ENCODE data around the gene TMA7B.
A peak's percentile ranks its signal among the peaks of the same experiment; 100 is the strongest.

TMA7B gene

DNA sequence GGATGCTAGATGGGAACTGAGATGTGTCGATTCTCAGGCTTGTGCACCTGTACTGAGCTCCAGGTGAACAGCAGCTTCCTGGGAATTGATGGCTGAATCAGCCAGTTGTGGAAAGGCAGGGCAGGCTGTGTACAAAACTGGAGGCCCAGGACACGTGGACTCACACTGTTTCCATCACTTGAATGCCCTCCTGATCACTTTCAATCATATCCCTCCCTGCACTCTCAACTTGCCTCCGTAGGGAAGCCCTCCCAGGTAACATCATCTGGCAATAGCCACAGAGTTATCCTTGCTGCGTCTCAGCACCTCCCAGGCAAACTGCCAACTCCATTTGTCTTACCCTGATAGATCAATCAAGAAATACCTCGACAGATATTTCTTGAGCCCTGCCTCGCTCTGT, 44.6 kb downstream of the TMA7B start:
- no peak overlapping the region for H3K27ac ChIP-seq (replicated peaks)
- H3K4me3 ChIP-seq (replicated peaks; ENCODE audit: insufficient read depth, low read length): no peak overlapping the region
- no peaks in the 10 kb centered on the region for H3K27me3 ChIP-seq (ENCODE audit: insufficient read depth, poor library complexity, severe bottlenecking)
- DNase-seq (ENCODE audit: low read depth in 1 of 2, low spot score in 1 of 2): no peak
- TF ChIP-seq SPI1 (IDR thresholded peaks at IDR 0.05; ENCODE audit: borderline replicate concordance, low read depth) (no peak), GABPA (IDR thresholded peaks at IDR 0.05; ENCODE audit: low read depth) (no peak)
- TF ChIP-seq, protein P1, sequence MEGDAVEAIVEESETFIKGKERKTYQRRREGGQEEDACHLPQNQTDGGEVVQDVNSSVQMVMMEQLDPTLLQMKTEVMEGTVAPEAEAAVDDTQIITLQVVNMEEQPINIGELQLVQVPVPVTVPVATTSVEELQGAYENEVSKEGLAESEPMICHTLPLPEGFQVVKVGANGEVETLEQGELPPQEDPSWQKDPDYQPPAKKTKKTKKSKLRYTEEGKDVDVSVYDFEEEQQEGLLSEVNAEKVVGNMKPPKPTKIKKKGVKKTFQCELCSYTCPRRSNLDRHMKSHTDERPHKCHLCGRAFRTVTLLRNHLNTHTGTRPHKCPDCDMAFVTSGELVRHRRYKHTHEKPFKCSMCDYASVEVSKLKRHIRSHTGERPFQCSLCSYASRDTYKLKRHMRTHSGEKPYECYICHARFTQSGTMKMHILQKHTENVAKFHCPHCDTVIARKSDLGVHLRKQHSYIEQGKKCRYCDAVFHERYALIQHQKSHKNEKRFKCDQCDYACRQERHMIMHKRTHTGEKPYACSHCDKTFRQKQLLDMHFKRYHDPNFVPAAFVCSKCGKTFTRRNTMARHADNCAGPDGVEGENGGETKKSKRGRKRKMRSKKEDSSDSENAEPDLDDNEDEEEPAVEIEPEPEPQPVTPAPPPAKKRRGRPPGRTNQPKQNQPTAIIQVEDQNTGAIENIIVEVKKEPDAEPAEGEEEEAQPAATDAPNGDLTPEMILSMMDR (IDR thresholded peaks at IDR 0.05; ENCODE audit: insufficient read depth, low read length): no peak

DNA sequence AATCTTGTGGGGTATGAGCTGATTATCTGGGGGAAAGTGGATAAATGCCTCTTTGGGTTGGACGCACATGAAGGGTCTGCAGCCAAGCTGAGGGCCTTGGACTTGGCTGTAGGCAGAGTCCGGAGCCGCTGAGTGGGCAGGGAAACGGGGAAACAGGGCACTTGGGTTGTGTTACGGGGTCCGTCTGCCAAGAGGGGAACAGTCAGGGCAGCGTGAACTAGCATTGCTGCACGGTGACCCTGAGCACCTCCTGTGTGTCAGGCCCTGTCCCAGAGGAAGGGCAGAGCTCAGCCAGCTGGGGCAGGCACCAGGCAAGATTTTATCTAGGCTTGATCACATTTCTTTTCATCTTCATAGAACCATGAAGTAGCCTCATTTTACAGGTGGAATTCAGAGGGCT, 46.4 kb downstream of the TMA7B start:
- no peak overlapping the region for H3K4me3 ChIP-seq (replicated peaks; ENCODE audit: insufficient read depth, low read length)
- DNase-seq (ENCODE audit: low read depth in 1 of 2, low spot score in 1 of 2): no peak
- H3K27me3 ChIP-seq (ENCODE audit: insufficient read depth, poor library complexity, severe bottlenecking): no peaks in the 10 kb centered on the region
- H3K27ac ChIP-seq (replicated peaks): no peak overlapping the region
- TF ChIP-seq SPI1 (IDR thresholded peaks at IDR 0.05; ENCODE audit: borderline replicate concordance, low read depth) (no peak), POLR2AphosphoS5 (IDR thresholded peaks at IDR 0.05; ENCODE audit: low read depth) (no peak), GABPA (IDR thresholded peaks at IDR 0.05; ENCODE audit: low read depth) (no peak)
- TF ChIP-seq, protein P1 (IDR thresholded peaks at IDR 0.05; ENCODE audit: insufficient read depth, low read length): no peak
- TF ChIP-seq, protein P2, sequence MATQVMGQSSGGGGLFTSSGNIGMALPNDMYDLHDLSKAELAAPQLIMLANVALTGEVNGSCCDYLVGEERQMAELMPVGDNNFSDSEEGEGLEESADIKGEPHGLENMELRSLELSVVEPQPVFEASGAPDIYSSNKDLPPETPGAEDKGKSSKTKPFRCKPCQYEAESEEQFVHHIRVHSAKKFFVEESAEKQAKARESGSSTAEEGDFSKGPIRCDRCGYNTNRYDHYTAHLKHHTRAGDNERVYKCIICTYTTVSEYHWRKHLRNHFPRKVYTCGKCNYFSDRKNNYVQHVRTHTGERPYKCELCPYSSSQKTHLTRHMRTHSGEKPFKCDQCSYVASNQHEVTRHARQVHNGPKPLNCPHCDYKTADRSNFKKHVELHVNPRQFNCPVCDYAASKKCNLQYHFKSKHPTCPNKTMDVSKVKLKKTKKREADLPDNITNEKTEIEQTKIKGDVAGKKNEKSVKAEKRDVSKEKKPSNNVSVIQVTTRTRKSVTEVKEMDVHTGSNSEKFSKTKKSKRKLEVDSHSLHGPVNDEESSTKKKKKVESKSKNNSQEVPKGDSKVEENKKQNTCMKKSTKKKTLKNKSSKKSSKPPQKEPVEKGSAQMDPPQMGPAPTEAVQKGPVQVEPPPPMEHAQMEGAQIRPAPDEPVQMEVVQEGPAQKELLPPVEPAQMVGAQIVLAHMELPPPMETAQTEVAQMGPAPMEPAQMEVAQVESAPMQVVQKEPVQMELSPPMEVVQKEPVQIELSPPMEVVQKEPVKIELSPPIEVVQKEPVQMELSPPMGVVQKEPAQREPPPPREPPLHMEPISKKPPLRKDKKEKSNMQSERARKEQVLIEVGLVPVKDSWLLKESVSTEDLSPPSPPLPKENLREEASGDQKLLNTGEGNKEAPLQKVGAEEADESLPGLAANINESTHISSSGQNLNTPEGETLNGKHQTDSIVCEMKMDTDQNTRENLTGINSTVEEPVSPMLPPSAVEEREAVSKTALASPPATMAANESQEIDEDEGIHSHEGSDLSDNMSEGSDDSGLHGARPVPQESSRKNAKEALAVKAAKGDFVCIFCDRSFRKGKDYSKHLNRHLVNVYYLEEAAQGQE (IDR thresholded peaks at IDR 0.05; ENCODE audit: insufficient replicate concordance, low read depth): no peak

DNA sequence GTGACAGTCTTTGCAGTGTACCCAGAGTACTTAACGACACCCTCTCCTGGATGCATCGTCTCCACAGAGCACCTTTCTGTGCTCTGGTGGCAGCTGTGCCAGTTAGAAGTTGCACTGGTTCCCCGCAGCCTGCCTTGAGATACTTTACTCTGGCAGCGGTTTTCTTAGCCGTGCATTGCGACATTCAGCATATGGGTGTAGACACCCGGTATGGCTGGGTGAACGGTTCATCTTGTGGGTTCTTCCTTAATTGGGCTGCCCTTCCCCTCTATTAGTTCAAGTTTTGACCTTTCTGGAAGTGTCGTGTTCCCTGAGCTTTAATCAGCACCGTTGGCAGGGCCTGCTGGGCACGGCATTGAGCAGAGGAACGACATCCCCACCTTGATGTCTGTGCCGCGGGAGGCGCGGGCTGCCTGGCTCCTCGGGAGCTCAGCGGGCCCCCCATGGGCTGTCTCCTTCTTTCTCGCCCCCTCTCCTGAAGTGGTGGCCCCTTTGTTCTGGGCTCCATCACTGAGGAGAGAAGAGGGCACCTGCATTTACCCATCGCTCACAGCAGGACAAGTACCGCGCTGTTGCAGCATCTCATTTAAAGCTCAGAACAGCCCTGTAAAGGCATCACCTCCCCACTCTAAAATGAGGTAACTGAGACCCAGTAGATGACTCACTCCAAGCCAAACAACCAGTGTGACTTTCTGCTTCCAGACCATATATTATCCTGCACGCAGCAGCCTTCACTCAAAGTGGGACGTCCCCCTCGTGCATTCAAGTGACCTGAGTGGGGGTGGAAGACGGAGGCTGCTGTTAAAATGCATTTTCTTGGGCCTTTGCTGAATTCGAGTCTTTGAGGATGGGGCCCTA, 47.9 kb downstream of the TMA7B start:
- H3K4me3 ChIP-seq (replicated peaks; ENCODE audit: insufficient read depth, low read length): no peak overlapping the region
- H3K27ac ChIP-seq (replicated peaks): peak overlapping the region; percentile 30; the same call in 1 of the 2 replicates
- peak; percentile 82 to 96 for DNase-seq (ENCODE audit: low read depth in 1 of 2, low spot score in 1 of 2)
- H3K27me3 ChIP-seq (ENCODE audit: insufficient read depth, poor library complexity, severe bottlenecking): no peaks in the 10 kb centered on the region
- TF ChIP-seq SPI1 (IDR thresholded peaks at IDR 0.05; ENCODE audit: borderline replicate concordance, low read depth) (no peak), POLR2AphosphoS5 (IDR thresholded peaks at IDR 0.05; ENCODE audit: low read depth) (peak; percentile 51; the same call in 1 of the 2 replicates)
- TF ChIP-seq, protein P1 (IDR thresholded peaks at IDR 0.05; ENCODE audit: insufficient read depth, low read length): no peak

DNA sequence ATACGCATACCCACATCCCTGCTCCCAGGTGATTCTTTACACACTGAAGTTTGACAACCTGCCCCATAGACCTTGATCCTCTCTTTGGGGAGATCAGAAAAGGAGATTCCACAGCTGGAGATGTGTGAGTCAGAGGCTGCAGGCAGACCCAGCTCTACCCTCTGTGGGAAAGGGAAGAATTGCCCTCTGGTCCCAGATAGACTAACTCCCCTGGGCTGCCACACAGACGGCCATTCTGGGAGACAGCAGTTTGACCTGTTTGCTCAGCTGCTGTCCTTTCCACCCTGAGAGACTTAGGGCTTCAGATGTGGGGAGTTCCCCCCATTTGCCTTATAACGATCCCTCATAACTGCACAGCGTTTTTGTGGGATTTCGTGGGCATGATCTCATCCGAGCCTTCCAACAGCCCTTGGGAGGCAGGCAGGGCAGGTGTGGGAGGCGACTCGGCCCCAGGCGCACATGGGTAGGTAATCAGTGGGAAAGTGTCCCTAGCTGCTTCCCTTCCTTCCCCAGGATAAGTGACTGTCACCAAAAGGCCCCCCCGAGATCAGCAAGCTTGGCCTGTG, 48.6 kb downstream of the TMA7B start:
- TF ChIP-seq POLR2AphosphoS5 (IDR thresholded peaks at IDR 0.05; ENCODE audit: low read depth): no peak
- no peak for TF ChIP-seq GABPA (IDR thresholded peaks at IDR 0.05; ENCODE audit: low read depth)
- TF ChIP-seq SPI1 (IDR thresholded peaks at IDR 0.05; ENCODE audit: borderline replicate concordance, low read depth): no peak
- TF ChIP-seq, protein P2 (IDR thresholded peaks at IDR 0.05; ENCODE audit: insufficient replicate concordance, low read depth): no peak
- TF ChIP-seq, protein P1 (IDR thresholded peaks at IDR 0.05; ENCODE audit: insufficient read depth, low read length): no peak
- Histone ChIP-seq H3K27ac (replicated peaks) (no peak overlapping the region), H3K27me3 (ENCODE audit: insufficient read depth, poor library complexity, severe bottlenecking) (no peaks in the 10 kb centered on the region), H3K4me3 (replicated peaks; ENCODE audit: insufficient read depth, low read length) (no peak overlapping the region)
- DNase-seq (ENCODE audit: low read depth in 1 of 2, low spot score in 1 of 2): no peak

Measured in HL-60 (cell line).